MCF 10A (cell line): ENCODE data around the gene POLE. TPM values are rescaled to one million over a fixed set of nuclear protein-coding genes. Genes with fewer than 3 reads are reported as not detected.

Experiments
- BruUV-seq: library from RNA; stranded (reverse); fragments of 400-500 nt; replicated peaks from 2 replicates; lab custom pipeline; 2021; lab: Mats Ljungman, UMichigan
- CTCF ChIA-PET: fragments of 300-600 bp; sonication (Branson Sonifier 250); formaldehyde crosslinking; extraction: SDS; loops from one replicate; lab custom pipeline; 2021; ENCODE audit warnings: antibody characterized with exemption, inconsistent platforms; lab: Yijun Ruan, JAX
- POLR2A ChIA-PET: fragments of 300-600, 350-650 bp; sonication (Branson Sonifier 250); formaldehyde crosslinking; extraction: SDS; loops from one replicate; lab custom pipeline; 2020; ENCODE audit warnings: antibody characterized with exemption, inconsistent platforms; lab: Yijun Ruan, JAX
- DNase-seq: peaks from one replicate; pipeline ENCODE4 v3.0.0-alpha.2; 2018; ENCODE audit not compliant: unreplicated experiment
- H3K27ac Mint-ChIP-seq: one replicate; pipeline ENCODE4 v1.8.0; 2022; ENCODE audit warnings: mild to moderate bottlenecking, low read depth, mixed read lengths; ENCODE audit not compliant: unreplicated experiment
- H3K27me3 Mint-ChIP-seq: one replicate; pipeline ENCODE4 v1.8.0; 2022; ENCODE audit warnings: mixed read lengths; ENCODE audit not compliant: insufficient read depth, unreplicated experiment
- H3K36me3 Mint-ChIP-seq: one replicate; pipeline ENCODE4 v1.8.0; 2022; ENCODE audit warnings: mild to moderate bottlenecking, moderate library complexity, mixed read lengths; ENCODE audit not compliant: insufficient read depth, unreplicated experiment
- H3K4me1 Mint-ChIP-seq: one replicate; pipeline ENCODE4 v1.8.0; 2022; ENCODE audit warnings: mixed read lengths; ENCODE audit not compliant: insufficient read depth, unreplicated experiment
- H3K4me3 Mint-ChIP-seq: one replicate; pipeline ENCODE4 v1.8.0; 2022; ENCODE audit warnings: mild to moderate bottlenecking, moderate library complexity, mixed read lengths; ENCODE audit not compliant: unreplicated experiment
- H3K9me3 Mint-ChIP-seq: one replicate; pipeline ENCODE4 v1.8.0; 2022; ENCODE audit warnings: mixed read lengths; ENCODE audit not compliant: unreplicated experiment
- CTCF ChIP-seq: fragments of 200-600 bp; IDR thresholded peaks from one replicate; pipeline ENCODE4 v1.8.0; 2022; ENCODE audit warnings: antibody characterized with exemption, mild to moderate bottlenecking; ENCODE audit not compliant: unreplicated experiment
- intact Hi-C: fragments of 100-400 bp; cut with micrococcal nuclease; formaldehyde crosslinking; loops from 2 replicates; pipeline ENCODE4 v1.14.1; 2022
- total RNA-seq: library from RNA; stranded (reverse); gene quantifications from 2 replicates; pipeline ENCODE4 v1.2.3, GENCODE V29; 2022

The POLE gene
- total RNA-seq, 1 experiment from 2014 or later, result 36.3 TPM

- ChIA-PET CTCF (interaction anchor here (0.5 kb wide), 1 partner anchor 676 kb away, joined by 3 read pairs; no protein-coding TSS in a partner anchor), POLR2A (no interaction called here)
- Mint-ChIP-seq H3K36me3 (peaks cover 5% of the 10 kb centered on the region), H3K27ac (no peak overlapping the region), H3K4me1 (peaks cover 8% of the 10 kb centered on the region), H3K27me3 (peaks cover 51% of the 10 kb centered on the region), H3K4me3 (no peak overlapping the region), H3K9me3 (no peaks in the 10 kb centered on the region)
- no peak for TF ChIP-seq CTCF
- no TSS peak for BruUV-seq
- intact Hi-C loops, result no loop called here
- no peak for DNase-seq
Measured at GRCh38 chr12:132596016-132596415, 91.1 kb downstream of the POLE start.

- DNase-seq, result no peak
- no peaks in the 10 kb centered on the region for H3K9me3 Mint-ChIP-seq
- POLR2A ChIA-PET, result no interaction called here
- intact Hi-C loops, result no loop called here
- H3K27me3 Mint-ChIP-seq, result peaks cover 44% of the 10 kb centered on the region
- CTCF ChIA-PET, result interaction anchor here (0.7 to 1.5 kb wide), 2 partner anchors 20 to 163 kb away, joined by 3 to 4 read pairs; no protein-coding TSS in a partner anchor
- peaks cover 5% of the 10 kb centered on the region for H3K36me3 Mint-ChIP-seq
- no peak for TF ChIP-seq CTCF
- no peak overlapping the region for H3K27ac Mint-ChIP-seq
- H3K4me1 Mint-ChIP-seq, result peaks cover 8% of the 10 kb centered on the region
- H3K4me3 Mint-ChIP-seq, result no peak overlapping the region
- BruUV-seq, result no TSS peak
Measured at GRCh38 chr12:132595183-132595582, 92.0 kb downstream of the POLE start.

- CTCF ChIA-PET, result no interaction called here
- no TSS peak for BruUV-seq
- Mint-ChIP-seq H3K27me3 (peaks cover 32% of the 10 kb centered on the region), H3K9me3 (no peaks in the 10 kb centered on the region), H3K27ac (no peak overlapping the region), H3K4me1 (peaks cover 8% of the 10 kb centered on the region), H3K36me3 (peaks cover 5% of the 10 kb centered on the region), H3K4me3 (peak overlapping the region; percentile 47)
- POLR2A ChIA-PET, result no interaction called here
- TF ChIP-seq CTCF, result no peak
- DNase-seq, result peak; percentile 96
- intact Hi-C loops, result no loop called here
Measured at GRCh38 chr12:132593938-132594358, 93.2 kb downstream of the POLE start.

- ChIA-PET CTCF (interaction anchor here (1.0 kb wide), 1 partner anchor 10 kb away, joined by 3 read pairs; no protein-coding TSS in a partner anchor), POLR2A (no interaction called here)
- no peak overlapping the region for H3K27ac Mint-ChIP-seq
- no peak for TF ChIP-seq CTCF
- peaks cover 8% of the 10 kb centered on the region for H3K4me1 Mint-ChIP-seq
- H3K27me3 Mint-ChIP-seq, result peaks cover 27% of the 10 kb centered on the region
- BruUV-seq, result no TSS peak
- intact Hi-C loops, result no loop called here
- peaks cover 5% of the 10 kb centered on the region for H3K36me3 Mint-ChIP-seq
- DNase-seq, result no peak
- peak overlapping the region; percentile 47 for H3K4me3 Mint-ChIP-seq
- no peaks in the 10 kb centered on the region for H3K9me3 Mint-ChIP-seq
Measured at GRCh38 chr12:132593521-132593920, 93.6 kb downstream of the POLE start.
